ENCODE measurements around the gene GNAS.

The GNAS gene

DNA sequence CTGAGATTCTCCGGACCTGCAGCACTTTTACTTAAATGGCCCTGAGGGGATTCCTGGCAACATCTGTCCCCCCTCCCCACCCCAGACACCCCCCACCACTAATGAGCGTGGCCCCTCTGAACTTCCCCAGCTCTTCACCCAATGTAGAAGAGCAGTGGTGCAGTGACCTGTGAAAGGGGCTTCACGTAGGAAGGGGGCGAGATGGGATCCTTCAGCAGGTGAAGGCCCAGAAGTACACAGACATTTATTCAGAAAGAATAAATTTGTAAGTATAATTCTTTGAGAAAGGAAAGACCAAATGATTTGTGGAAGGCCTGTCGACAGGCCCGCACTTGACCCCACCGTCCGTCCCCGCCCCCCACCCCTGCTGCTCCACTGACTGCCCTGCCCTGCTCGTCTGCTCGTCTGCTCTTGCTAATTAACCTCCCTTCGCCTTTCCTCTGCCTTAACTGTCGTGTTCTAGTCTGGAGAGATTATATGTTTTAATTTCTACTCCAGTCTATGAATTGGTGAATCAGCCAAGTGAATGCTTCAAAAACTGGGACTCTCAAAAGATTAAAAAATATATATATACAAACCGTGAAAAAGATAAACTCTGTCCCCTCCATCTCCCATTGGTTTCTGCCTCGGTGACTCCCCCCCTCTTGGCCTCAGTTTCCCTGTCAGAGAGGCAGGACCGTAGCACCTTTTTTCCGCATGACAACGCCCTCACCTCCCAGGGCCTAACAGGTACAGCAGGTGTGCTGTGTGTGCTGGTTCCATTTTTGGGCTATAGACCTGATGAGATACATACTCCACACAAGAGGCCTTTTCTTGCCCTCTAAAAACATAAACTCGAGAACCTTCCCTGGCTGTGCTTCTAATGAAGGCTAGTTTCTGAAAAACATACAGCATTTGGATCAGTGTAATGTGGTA, 49.2 kb downstream of the GNAS start:
- DNase-seq: no peak

DNA sequence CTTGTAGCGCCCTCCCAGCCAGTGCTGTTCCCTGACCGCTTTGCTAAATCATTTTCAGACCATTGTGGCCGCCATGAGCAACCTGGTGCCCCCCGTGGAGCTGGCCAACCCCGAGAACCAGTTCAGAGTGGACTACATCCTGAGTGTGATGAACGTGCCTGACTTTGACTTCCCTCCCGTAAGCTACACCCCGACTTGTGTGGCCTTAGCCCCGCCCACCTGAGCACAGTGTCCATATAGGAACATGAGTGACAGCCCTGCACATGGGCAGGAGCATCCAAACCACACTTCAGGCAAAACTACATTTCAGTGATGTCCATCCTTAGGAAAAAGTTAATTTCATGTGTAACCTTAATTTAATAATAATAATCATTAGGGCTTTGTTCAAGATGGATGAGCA, 51.1 kb downstream of the GNAS start:
- no peak for DNase-seq

DNA sequence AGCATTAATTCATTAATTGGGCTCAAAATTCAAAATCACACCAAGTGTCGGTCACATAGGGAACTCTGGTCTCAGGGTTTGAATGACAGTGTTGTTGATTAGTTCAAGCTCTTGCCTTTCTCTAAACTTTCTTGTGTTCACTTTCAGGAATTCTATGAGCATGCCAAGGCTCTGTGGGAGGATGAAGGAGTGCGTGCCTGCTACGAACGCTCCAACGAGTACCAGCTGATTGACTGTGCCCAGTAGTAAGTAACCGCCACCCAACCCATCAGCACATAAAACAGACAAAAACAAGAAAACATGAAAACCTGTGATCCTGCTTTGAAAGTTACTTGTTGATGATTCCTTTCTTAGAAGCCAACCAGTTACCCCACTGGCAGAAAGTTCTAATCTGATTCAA, 52.7 kb downstream of the GNAS start:
- DNase-seq: no peak

DNA sequence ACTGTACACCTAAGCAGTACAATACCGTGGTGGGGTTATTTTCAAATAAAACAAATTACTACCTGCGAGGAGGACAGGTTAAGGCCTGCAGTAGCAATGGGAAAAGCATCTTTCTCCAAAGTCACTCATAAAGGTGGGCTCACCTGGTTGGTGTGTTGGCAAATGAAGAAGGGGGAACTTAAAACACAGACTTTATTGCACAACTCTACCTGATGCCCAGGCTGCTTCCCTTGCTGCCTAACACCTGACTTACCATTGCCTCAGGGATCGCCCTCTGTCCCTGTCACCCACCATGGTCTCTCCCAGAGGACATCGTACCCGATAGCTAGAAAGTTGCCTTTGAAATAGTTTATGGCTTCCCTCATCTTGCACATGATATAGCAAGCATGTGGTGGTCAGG, 53.6 kb downstream of the GNAS start:
- DNase-seq: no peak

DNA sequence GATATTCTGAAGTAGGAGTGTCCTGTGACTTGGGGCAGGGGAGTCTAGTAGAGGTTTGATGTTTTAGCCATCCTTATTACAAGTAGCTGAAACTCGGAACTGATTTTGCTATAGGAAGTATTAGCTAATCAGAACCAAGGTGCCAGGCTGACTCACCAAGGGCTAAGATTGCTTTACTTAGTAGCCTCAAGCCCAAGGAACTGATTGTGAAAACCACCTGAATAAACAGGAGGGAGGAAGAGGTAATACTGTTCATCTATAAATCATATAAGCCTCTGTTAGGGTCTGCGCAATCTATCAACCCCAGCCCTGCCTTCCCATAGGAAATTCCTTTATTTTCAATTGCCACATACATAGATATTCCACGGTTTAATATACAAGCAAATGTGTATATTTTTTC, 54.4 kb downstream of the GNAS start:
- DNase-seq: no peak

DNA sequence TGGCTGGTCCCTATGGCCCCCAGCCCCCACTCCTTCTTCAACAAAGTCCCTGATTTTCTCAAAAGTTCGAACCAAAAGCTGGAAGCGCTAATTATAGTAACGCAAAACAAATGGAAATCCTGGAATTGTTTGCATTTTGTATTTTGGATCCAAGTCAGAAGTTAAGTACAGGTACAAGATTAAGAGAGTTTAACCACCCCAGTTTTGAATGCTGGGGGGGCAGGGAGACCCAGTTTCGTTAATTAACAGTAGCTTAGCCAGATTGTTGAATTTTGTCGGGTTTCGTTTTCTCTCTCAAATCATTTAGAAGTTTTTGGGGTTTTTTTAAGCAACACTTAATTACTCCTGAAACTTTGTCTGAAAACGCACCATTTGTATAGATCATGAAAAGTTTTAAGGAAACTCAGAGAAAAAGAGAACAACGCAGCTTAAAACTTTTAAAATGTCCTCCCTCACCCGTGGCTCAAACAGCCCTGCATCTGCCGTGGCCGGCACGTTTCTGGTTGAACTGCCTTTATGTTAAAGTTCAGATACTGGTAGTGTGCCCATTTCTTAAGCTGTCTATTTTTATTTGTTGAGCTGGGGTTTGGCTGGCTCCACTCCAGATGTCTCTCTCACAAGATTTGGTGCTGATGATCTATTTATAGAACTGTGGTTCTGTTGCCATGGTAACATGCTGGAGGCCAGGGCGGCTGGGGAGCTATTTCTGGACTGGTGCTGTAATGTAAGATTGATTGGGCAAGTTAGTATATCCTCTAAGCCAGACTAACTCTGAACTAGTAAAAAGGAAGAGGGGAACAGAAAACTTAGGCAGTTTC, 55.0 kb downstream of the GNAS start:
- DNase-seq: no peak

DNA sequence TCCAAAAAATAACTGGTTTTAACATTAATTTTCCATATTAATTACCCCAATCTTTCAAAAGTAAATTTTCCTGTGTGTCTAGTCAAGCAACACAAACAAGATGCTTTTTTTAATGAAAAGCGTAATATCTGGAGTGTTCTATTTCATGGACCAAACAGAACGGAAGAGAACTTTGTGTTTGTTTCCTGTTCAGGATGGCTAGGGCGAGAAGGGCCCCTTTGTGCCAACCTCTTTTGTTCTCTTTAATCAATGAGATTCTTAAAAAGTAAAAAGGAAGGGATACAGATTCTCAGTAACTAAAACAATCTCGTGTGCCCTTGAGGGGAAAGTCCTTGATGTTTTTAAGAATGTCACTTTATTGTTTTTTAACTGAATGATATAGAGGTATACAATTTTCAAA, 55.7 kb downstream of the GNAS start:
- DNase-seq: no peak

DNA sequence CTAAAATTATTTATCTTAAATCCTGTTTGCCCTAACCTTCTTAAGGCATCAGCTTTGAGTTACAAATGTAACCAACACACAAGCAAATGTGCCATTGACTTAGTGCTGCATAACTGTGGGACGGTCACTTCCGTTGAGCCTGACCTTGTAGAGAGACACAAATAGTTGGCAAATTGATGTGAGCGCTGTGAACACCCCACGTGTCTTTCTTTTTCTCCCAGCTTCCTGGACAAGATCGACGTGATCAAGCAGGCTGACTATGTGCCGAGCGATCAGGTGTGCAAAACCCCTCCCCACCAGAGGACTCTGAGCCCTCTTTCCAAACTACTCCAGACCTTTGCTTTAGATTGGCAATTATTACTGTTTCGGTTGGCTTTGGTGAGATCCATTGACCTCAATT, 56.4 kb downstream of the GNAS start:
- DNase-seq: no peak

DNA sequence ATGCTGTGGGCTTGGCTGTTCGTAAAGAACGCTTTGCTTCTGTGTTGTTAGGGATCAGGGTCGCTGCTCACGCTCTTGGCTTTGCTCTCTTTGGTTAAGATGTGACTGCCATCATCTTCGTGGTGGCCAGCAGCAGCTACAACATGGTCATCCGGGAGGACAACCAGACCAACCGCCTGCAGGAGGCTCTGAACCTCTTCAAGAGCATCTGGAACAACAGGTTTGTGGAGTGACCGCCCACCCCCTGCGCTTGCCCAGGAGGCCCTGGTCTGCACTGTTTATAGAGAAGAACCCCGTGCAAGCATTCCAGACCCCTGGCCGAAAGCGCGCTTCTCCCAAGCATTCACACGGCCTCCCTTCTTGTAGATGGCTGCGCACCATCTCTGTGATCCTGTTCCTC, 57.1 kb downstream of the GNAS start:
- no peak for DNase-seq

DNA sequence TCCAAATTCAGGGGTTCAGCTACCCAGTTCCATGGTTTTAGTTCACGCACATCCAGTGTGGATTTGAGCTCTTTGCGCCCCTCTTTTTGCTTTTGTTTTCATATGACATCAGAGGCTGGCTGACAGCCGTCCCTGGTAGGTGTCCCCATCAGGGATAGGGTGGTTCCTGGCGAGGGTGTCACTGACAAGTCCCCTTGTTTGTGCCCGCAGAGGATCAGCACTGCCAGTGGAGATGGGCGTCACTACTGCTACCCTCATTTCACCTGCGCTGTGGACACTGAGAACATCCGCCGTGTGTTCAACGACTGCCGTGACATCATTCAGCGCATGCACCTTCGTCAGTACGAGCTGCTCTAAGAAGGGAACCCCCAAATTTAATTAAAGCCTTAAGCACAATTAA, 58.0 kb downstream of the GNAS start:
- no peak for DNase-seq

DNA sequence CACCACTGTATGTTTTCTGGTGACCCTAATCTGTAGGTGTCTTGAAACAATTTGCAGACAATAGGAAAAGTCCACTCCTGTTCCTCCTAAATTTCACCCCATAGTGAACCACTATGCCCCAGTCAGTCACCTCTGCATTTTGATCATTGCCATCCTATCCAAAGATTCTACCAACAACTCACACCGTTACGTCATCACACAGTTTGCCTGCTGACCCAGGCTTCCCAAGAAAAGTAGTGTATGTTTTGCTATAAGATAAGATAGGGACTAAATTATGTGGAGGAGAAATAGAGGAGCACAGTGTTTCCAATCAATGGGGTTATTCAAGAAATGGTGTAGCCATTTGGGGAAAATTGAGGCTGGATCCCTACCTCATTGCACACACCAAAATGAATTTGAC, 58.8 kb downstream of the GNAS start:
- DNase-seq: no peak

DNA sequence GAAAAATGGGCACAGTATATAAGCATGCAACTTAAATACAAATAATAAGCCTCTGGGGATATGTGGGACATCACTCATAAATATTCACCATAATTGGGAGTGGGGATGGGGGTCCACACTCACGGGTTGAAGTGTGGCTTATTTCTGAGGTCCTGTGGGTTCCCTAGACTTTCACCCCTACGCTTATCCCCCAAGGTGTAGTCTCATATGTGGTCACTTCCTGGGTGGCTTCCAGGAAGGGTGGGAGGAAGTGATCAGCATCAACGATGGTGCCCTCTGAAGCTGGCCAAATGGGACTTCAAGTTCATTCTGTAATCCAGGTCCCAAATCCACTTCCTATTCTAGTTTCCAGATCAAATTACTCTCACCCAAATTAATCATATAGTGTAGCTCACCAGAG, 59.5 kb downstream of the GNAS start:
- no peak for DNase-seq

DNA sequence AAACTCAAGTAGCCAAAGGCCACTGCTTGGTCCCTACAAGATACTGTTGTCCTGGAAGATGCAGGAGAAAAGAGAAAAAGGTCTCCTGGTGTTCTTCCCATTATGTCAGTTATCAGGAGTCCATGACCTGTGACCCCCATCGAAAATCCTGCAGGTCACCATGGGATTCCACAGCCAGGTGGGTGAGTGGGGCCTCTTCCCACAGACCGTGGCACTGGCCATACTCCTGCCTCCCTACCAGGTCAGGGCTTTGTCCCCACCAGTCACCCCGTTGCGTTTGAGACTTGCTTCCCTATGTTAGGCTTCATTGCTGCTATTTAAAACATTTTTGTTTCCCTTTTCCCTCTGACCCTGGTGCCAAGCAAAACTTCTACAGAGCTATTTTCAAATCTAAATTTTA, 60.6 kb downstream of the GNAS start:
- no peak for DNase-seq

DNA sequence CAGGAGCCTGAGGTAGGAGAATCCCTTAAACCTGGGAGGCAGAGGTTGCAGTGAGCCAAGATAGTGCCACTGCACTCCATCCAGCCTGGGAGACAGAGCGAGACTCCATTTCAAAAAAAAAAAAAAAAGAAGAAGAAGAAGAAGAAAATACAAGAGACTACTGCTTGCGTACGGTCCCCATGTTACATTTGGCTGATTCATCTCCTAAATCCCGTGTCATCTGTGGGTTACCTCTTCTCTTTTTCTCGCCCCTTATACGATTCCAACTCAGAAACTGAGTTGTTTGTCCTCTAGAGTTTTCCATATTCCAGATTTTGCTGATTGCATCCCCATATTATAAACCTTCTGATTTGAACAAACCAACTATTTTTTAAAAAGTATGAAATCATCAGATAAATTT, 66.1 kb downstream of the GNAS start:
- DNase-seq: no peak

DNA sequence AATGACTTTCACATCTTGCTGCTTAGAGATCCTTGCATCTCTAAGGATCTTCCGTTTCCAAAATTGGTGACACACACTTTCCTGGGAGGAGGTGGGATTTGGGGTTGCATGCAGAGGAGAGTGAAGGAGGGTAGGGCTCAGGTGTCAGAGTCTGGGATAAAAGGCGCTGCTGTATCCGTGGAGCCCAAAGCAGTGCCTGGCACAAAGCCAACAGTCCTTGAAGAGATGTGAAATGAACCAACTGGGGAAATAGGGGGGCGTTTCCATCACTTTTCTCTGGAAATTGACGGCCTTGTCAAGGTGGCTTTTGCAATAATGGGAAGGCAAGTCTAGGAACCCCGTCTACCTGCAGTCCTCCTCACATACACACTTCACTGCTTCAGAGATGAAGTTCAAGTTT, 69.0 kb downstream of the GNAS start:
- DNase-seq: no peak

DNA sequence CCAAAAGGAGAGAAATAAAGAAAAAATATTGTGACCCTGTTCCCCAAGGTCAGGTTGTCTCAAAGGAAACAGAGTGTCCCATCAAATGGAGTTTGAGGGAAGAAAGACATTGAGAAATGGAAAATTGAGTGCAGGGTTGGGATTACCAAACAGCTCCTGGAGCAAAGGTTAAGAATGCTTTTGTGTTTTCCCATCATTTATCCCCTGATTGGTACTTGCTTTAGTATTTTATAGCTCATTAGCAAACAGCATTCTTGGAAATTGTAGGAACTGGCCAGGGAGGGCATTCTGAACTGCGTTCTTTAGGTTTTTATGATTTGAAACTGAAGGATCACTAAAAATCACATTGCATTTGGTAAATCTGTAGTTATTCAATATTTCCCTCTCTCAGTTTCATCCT, 69.5 kb downstream of the GNAS start:
- DNase-seq: no peak

DNA sequence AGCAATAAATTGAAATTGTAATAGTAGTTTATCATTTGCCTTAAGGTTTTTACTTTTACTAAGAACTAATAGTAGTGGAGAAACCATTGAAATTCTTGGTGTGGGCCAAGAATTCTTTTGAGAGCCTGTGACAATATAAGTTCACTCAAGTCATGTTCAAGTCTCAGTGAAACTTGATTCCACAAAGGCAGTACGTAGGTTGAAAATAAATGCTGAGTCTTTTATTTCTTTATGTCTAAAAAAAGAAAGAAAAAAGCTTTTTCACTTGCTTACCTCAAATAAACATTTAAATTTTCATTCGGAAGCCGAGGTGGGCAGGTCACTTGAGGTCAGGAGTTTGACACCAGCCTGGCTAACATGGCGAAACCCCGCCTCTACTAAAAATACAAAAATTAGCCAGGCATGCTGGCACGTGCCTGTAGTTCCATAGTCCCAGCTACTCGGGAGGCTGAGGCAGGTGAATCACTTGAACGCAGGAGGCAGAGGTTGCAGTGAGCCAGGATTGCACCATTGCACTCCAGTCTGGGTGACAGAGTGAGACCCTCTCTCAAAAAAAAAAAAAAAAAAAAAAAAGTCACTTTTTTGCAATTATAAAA, 70.7 kb downstream of the GNAS start:
- no peak for DNase-seq

DNA sequence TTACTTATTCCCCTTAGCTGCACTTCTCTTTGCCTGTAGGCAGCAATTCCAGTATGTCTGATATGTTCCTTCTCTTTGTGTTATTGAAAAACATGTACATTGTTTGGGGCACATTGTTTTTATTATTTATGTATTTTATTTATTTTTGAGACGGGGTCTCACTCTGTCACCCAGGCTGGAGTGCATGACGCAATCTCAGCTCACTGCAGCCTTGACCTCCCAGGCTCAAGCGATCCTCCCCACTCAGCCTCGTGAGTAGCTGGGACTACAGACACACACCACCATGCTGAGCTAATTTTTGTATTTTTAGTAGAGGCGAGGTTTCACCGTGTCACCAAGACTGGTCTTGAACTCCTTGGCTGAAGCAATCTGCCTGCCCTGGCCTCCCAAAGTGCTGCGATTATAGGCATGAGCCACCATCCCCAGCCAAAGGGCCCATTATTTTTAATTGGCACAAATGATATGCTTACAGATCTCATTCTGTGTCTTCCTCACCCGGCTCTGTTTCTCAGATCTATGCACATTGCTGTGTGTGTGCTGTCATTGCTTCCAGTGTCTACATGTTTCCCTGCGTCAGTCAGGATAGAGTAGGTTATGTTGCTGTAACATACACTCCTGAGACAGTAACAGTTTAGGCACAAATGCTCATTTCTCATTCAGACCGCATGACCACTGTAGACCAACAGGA, 74.4 kb downstream of the GNAS start:
- DNase-seq: no peak

DNA sequence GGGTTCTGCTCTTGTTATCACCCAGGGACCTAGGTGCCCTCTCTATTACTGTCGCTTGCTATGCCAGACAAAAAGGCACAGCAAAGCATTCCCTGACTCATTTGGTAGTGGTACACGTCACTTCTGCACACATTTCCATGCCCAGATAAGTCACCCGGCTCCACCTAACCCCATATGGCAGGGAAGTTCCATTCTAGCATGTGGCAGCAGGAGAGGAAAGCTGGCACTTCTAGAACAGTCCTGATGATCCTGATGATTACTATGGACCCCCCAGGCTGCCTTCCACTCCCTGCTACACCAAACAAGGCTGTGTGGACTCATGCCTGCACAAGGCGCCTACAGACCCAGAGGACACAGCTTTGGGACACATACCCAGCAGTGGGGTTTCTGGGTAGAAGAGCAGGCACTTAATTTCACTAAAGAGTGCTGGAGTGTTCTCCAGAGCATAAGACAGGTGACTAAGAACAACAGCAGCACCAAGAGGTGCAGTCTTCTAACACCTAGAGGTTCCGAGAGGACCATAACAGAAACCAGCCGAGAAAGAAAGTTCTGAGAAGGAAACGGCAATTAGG, 75.1 kb downstream of the GNAS start:
- no peak for DNase-seq

DNA sequence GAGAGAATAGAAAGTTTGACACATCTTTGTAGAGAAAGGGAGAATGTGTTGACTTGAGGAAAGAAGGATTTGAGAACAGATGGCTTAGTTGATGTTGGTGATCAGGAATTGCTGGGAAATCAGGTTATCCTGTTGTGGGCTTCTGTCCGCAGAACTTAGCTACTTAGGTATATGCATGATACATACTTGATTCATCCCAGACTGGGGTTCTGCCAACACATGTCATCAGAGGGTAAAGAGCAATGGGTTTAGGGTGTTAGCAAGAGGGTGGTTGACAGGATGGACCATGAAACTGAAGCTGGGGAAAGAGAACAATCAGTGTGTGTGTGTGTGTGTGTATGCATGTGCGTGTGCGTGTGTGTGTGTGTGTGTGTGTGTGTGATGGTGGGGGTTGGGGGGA, 78.0 kb downstream of the GNAS start:
- no peak for DNase-seq

DNA sequence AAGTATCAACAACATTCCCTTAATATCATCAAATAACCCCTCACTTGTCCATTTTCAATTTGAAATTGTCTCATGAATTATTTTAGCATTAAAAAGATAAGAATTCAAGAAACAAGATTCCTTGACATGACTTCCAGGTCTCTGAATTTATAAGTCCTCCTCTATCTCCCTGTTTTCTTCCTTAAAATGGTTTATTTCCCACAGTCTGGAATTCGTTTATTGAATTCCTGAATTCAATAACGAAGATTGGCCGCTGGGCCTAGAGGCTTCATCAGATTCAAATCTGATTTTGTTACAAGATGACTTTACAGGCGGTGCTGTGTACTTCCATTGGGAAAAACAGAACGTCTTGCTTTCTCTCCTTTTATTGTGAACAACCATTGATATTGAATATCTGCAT, 79.7 kb downstream of the GNAS start:
- DNase-seq: no peak

DNA sequence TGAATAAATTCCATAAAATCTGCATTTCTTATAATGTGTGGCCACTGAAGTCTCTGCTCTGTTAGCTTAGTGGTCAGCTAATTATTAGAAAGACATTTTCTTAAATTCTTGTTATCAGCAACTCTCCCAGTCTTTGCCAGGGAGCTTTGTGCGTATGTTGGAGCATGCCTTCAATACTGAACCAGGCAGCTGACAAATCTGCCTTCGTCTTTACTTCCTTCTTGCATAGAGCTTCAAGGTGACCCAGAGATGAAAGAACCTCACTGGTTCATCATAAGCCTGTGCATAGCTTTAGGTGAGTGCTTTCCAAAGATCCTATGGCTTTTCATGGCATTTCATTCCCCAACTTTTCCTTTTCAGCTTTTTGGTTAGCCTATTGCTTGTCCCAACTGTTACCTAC, 85.6 kb downstream of the GNAS start:
- DNase-seq: no peak

DNA sequence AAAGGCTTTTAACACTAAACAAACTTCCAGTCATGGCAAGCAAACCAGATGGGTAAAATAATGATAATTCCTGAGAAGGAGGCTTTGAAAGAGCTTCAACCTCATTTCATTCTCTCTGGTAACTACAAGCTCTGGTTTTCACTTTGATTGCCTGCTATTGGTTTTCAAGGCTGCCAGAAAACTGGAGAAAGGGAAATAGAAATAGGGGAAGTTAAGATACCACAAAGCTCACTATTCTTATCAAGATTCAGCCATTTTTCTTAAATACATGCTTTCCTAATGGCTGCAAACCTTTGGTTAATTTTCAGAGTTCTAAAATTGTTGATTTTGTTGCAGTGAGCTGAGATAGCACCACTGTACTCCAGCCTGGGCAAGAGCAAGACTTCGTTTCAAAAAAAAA, 86.0 kb downstream of the GNAS start:
- no peak for DNase-seq
